Liver (tissue), 9 donors: ENCODE data around the gene CHN2. TPM values are rescaled to one million over a fixed set of nuclear protein-coding genes. Genes with fewer than 3 reads are reported as not detected.

ENCODE experiments used
- DNase-seq: peaks from one replicate; pipeline ENCODE4 v3.0.0-alpha.2; 2017; ENCODE audit warnings: low spot score
- H3K27ac ChIP-seq, 2 donors: one replicate each; pipeline ENCODE4 v1.7.0; 2013; ENCODE audit warnings: inconsistent platforms in 2 of 2, low read length in 2 of 2, control low read depth in 1 of 2, low read depth in 1 of 2, mild to moderate bottlenecking in 1 of 2
- H3K27me3 ChIP-seq, 4 donors: one replicate each; pipeline versions ENCODE4 v1.6.1 to v1.7.0; 2013; ENCODE audit warnings: low read length in 3 of 4, inconsistent platforms in 1 of 4, mild to moderate bottlenecking in 1 of 4, moderate library complexity in 1 of 4; ENCODE audit not compliant: control insufficient read depth in 4 of 4, insufficient read depth in 4 of 4
- H3K36me3 ChIP-seq, 4 donors: one replicate each; pipeline versions ENCODE4 v1.6.1 to v1.7.0; 2013; ENCODE audit warnings: low read length in 3 of 4, mild to moderate bottlenecking in 3 of 4, low read depth in 1 of 4, moderate library complexity in 1 of 4; ENCODE audit not compliant: control insufficient read depth in 4 of 4, insufficient read depth in 3 of 4
- H3K4me1 ChIP-seq, 4 donors: one replicate each; pipeline versions ENCODE4 v1.6.1 to v1.7.0; 2013; ENCODE audit warnings: low read length in 3 of 4, mild to moderate bottlenecking in 3 of 4, moderate library complexity in 1 of 4; ENCODE audit not compliant: control insufficient read depth in 4 of 4, insufficient read depth in 4 of 4
- H3K4me3 ChIP-seq, 3 donors: one replicate each; pipeline versions ENCODE4 v1.6.1 to v1.7.0; 2013; ENCODE audit warnings: low read length in 3 of 3, control low read depth in 1 of 3, low read depth in 1 of 3, mild to moderate bottlenecking in 1 of 3
- H3K9ac ChIP-seq, 2 donors: one replicate each; pipeline ENCODE4 v1.7.0; 2013; ENCODE audit warnings: low read length in 2 of 2, mild to moderate bottlenecking in 2 of 2, moderate library complexity in 2 of 2, control low read depth in 1 of 2, low read depth in 1 of 2
- H3K9me3 ChIP-seq, 4 donors: one replicate each; pipeline versions ENCODE4 v1.6.1 to v1.7.0; 2013; ENCODE audit warnings: low read length in 3 of 4; ENCODE audit not compliant: control insufficient read depth in 4 of 4
- EGR1 ChIP-seq, 2 donors: IDR thresholded peaks; 2 replicates each; pipeline ENCODE4 v1.6.1; 2016 to 2018; ENCODE audit warnings: antibody characterized with exemption in 2 of 2, low read depth in 2 of 2
- FOXA1 ChIP-seq: IDR thresholded peaks from 2 replicates; pipeline ENCODE4 v1.6.1; 2016; ENCODE audit warnings: antibody characterized with exemption
- FOXA2 ChIP-seq: IDR thresholded peaks from 2 replicates; pipeline ENCODE4 v1.6.1; 2016; ENCODE audit warnings: antibody characterized with exemption
- GABPA ChIP-seq, 2 donors: IDR thresholded peaks in 1 of 2; conservative IDR thresholded peaks in 1 of 2; 2 replicates each; pipeline ENCODE4 v1.6.1; 2016; ENCODE audit warnings: antibody characterized with exemption in 2 of 2, mild to moderate bottlenecking in 1 of 2, moderate library complexity in 1 of 2
- HNF4A ChIP-seq, 2 donors: conservative IDR thresholded peaks; 2 replicates each; pipeline ENCODE4 v1.6.1; 2016; ENCODE audit warnings: antibody characterized with exemption in 2 of 2, mild to moderate bottlenecking in 2 of 2
- HNF4G ChIP-seq: IDR thresholded peaks from 2 replicates; pipeline ENCODE4 v1.6.1; 2016; ENCODE audit warnings: antibody characterized with exemption
- JUND ChIP-seq, 2 donors: IDR thresholded peaks; 2 replicates each; pipeline ENCODE4 v1.6.1; 2016; ENCODE audit warnings: antibody characterized with exemption in 2 of 2
- NR2F2 ChIP-seq: IDR thresholded peaks from 2 replicates; pipeline ENCODE4 v1.6.1; 2016; ENCODE audit warnings: antibody characterized with exemption
- RAD21 ChIP-seq, 2 donors: IDR thresholded peaks; 2 replicates each; pipeline ENCODE4 v1.6.1; 2016; ENCODE audit warnings: antibody characterized with exemption in 2 of 2, mild to moderate bottlenecking in 2 of 2
- RXRA ChIP-seq, 2 donors: IDR thresholded peaks; 2 replicates each; pipeline ENCODE4 v1.6.1; 2017 to 2018; ENCODE audit warnings: antibody characterized with exemption in 2 of 2, mild to moderate bottlenecking in 1 of 2
- SP1 ChIP-seq: IDR thresholded peaks from 2 replicates; pipeline ENCODE4 v1.6.1; 2018; ENCODE audit warnings: antibody characterized with exemption, mild to moderate bottlenecking
- TAF1 ChIP-seq: conservative IDR thresholded peaks from 2 replicates; pipeline ENCODE4 v1.6.1; 2016; ENCODE audit warnings: antibody characterized with exemption, mild to moderate bottlenecking
- YY1 ChIP-seq: IDR thresholded peaks from 2 replicates; pipeline ENCODE4 v1.6.1; 2016; ENCODE audit warnings: antibody characterized with exemption, mild to moderate bottlenecking
- WGBS: extraction: QIAGEN DNeasy Blood & Tissue Kit; methylation state at CpG from one replicate; pipeline ENCODE4 v1.1.7; 2013; 5-methylcytosine and 5-hydroxymethylcytosine counted together
- polyA plus RNA-seq, 2 donors: library from polyadenylated mRNA; stranded (reverse) in 1 of 2; unstranded in 1 of 2; fragments of 200-250 nt in 1 of 2; fragments of >200 nt in 1 of 2; fragmentation: Nextera tagmentation in 1 of 2; extraction: Ambion mirVana in 1 of 2; gene quantifications; one replicate each; pipeline versions ENCODE4 v1.2.1 to v1.2.3, GENCODE V29; 2013 to 2015
- total RNA-seq, 2 donors: library from RNA; depleted of rRNA; stranded (reverse); fragments of >200 nt; gene quantifications; one replicate each; pipeline ENCODE4 v1.2.3, GENCODE V29; 2014
- TF ChIP-seq, protein P1 (sequence below): IDR thresholded peaks from 2 replicates; pipeline ENCODE4 v1.6.1; 2016; ENCODE audit warnings: antibody characterized with exemption, mild to moderate bottlenecking
- TF ChIP-seq, protein P2 (sequence below): IDR thresholded peaks from 2 replicates; pipeline ENCODE4 v1.6.1; 2016; ENCODE audit warnings: antibody characterized with exemption
- TF ChIP-seq, protein P3 (sequence below): IDR thresholded peaks from 2 replicates; pipeline ENCODE4 v1.6.1; 2016; ENCODE audit warnings: antibody characterized with exemption
- TF ChIP-seq, protein P4 (sequence below): fragments of 150-350 bp; IDR thresholded peaks from 2 replicates; pipeline ENCODE4 v1.5.1; 2017; ENCODE audit warnings: improper control_type of control experiment, low read depth, low read length; ENCODE audit not compliant: missing input control
- TF ChIP-seq, protein P5 (sequence below): IDR thresholded peaks from 2 replicates; pipeline ENCODE4 v1.6.1; 2016; ENCODE audit warnings: antibody characterized with exemption
- donor health status: healthy.
- donor health status: healthy.
- donor health status: healthy.
- donor health status: healthy.
- donor health status: healthy.

Gene CHN2
- total and polyA plus RNA-seq, 4 donors, result 8.3 to 25.4 (median 17.8) TPM

DNA sequence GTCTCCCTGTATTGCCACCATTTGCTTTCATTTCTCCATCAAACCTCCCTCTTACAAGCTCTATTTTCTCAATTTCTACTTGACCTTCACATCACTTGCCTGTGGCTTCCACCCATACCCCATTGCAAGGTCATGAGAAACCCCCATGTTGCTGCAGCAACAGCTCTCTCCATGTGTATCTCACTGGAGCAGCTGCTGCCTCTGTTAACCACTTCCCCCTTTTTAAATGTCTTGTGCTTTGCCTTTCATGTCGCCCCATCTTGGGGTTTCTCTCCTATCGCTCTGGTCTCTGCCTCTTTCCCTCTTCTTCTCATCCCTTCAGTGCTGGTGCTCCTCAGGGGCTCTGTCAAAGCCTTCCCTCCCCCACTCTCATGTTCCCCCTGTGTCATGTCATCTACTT lies 148.8 kb downstream of the CHN2 start:
- 92% methylated on average over 2 of the region's 2 CpGs for WGBS
- H3K9ac ChIP-seq, result no peak overlapping the region

DNA sequence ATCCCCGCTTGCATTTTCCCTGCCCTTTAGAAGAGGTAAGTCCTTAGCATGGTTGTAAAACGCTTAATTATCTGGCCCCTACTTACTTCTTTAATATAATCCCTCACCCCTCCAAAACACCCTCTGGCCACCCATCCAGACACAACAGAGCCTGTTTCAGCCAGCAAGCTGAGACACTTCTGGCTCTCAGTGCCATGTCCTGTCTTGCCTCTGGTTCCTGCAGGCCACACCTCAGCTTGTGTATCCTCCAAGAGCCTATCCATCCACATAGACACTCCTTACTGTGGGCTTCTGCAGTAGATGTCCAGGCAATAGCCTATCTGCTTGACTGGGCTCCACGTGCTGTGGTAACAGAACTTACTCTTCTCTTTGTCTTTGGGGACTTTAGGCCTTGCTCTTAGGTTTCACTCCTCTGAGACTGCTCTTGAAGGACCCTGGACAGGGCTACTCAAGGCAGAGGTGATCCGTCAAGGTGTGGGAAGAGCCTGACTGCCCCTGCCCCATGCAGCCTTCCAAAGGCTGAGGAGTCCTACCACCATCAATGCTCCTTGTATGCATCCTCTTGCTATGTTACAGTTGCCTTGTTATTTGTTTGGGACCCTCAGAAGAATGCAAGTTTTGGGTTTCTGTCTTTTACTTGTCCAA lies 149.9 kb downstream of the CHN2 start:
- no peak overlapping the region for H3K4me3 ChIP-seq
- no peak overlapping the region for H3K9ac ChIP-seq
- no peak for DNase-seq
- H3K27me3 ChIP-seq, result no peaks in the 10 kb centered on the region
- TF ChIP-seq, protein P1, sequence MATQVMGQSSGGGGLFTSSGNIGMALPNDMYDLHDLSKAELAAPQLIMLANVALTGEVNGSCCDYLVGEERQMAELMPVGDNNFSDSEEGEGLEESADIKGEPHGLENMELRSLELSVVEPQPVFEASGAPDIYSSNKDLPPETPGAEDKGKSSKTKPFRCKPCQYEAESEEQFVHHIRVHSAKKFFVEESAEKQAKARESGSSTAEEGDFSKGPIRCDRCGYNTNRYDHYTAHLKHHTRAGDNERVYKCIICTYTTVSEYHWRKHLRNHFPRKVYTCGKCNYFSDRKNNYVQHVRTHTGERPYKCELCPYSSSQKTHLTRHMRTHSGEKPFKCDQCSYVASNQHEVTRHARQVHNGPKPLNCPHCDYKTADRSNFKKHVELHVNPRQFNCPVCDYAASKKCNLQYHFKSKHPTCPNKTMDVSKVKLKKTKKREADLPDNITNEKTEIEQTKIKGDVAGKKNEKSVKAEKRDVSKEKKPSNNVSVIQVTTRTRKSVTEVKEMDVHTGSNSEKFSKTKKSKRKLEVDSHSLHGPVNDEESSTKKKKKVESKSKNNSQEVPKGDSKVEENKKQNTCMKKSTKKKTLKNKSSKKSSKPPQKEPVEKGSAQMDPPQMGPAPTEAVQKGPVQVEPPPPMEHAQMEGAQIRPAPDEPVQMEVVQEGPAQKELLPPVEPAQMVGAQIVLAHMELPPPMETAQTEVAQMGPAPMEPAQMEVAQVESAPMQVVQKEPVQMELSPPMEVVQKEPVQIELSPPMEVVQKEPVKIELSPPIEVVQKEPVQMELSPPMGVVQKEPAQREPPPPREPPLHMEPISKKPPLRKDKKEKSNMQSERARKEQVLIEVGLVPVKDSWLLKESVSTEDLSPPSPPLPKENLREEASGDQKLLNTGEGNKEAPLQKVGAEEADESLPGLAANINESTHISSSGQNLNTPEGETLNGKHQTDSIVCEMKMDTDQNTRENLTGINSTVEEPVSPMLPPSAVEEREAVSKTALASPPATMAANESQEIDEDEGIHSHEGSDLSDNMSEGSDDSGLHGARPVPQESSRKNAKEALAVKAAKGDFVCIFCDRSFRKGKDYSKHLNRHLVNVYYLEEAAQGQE, result no peak
- no peak for TF ChIP-seq NR2F2
- no peak for TF ChIP-seq EGR1 (IDR thresholded peaks at IDR 0.05; ENCODE audit: low read depth in 2 of 2)
- no peak for TF ChIP-seq RAD21 (IDR thresholded peaks at IDR 0.05)
- TF ChIP-seq FOXA1, result no peak
- TF ChIP-seq FOXA2, result no peak
- TF ChIP-seq, protein P2, sequence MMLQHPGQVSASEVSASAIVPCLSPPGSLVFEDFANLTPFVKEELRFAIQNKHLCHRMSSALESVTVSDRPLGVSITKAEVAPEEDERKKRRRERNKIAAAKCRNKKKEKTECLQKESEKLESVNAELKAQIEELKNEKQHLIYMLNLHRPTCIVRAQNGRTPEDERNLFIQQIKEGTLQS, result no peak
- TF ChIP-seq, protein P3, sequence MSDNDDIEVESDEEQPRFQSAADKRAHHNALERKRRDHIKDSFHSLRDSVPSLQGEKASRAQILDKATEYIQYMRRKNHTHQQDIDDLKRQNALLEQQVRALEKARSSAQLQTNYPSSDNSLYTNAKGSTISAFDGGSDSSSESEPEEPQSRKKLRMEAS, result no peak
- TF ChIP-seq, protein P4, sequence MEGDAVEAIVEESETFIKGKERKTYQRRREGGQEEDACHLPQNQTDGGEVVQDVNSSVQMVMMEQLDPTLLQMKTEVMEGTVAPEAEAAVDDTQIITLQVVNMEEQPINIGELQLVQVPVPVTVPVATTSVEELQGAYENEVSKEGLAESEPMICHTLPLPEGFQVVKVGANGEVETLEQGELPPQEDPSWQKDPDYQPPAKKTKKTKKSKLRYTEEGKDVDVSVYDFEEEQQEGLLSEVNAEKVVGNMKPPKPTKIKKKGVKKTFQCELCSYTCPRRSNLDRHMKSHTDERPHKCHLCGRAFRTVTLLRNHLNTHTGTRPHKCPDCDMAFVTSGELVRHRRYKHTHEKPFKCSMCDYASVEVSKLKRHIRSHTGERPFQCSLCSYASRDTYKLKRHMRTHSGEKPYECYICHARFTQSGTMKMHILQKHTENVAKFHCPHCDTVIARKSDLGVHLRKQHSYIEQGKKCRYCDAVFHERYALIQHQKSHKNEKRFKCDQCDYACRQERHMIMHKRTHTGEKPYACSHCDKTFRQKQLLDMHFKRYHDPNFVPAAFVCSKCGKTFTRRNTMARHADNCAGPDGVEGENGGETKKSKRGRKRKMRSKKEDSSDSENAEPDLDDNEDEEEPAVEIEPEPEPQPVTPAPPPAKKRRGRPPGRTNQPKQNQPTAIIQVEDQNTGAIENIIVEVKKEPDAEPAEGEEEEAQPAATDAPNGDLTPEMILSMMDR, result no peak
- no peak for TF ChIP-seq JUND (IDR thresholded peaks at IDR 0.05)
- TF ChIP-seq, protein P5, sequence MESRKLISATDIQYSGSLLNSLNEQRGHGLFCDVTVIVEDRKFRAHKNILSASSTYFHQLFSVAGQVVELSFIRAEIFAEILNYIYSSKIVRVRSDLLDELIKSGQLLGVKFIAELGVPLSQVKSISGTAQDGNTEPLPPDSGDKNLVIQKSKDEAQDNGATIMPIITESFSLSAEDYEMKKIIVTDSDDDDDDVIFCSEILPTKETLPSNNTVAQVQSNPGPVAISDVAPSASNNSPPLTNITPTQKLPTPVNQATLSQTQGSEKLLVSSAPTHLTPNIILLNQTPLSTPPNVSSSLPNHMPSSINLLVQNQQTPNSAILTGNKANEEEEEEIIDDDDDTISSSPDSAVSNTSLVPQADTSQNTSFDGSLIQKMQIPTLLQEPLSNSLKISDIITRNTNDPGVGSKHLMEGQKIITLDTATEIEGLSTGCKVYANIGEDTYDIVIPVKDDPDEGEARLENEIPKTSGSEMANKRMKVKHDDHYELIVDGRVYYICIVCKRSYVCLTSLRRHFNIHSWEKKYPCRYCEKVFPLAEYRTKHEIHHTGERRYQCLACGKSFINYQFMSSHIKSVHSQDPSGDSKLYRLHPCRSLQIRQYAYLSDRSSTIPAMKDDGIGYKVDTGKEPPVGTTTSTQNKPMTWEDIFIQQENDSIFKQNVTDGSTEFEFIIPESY, result no peak
- no peak for TF ChIP-seq HNF4G
- no peak for TF ChIP-seq TAF1
- TF ChIP-seq HNF4A (conservative IDR thresholded peaks at IDR 0.05), result no peak
- TF ChIP-seq GABPA (IDR thresholded peaks at IDR 0.05 in 1 of 2, conservative IDR thresholded peaks at IDR 0.05 in 1 of 2), result no peak
- no peak for TF ChIP-seq RXRA (IDR thresholded peaks at IDR 0.05)
- TF ChIP-seq YY1, result no peak
- no peak for TF ChIP-seq SP1
- no peak overlapping the region for H3K27ac ChIP-seq
- no peaks in the 10 kb centered on the region for H3K9me3 ChIP-seq
- H3K36me3 ChIP-seq, result no peaks in the 10 kb centered on the region
- H3K4me1 ChIP-seq, result peaks cover 0 to 5% (median 3%) of the 10 kb centered on the region in 4 donors
- 97% methylated on average over 4 of the region's 4 CpGs for WGBS

More for the DNA sequence above, 148.8 kb downstream of the CHN2 start:
- Histone ChIP-seq H3K9me3 (no peaks in the 10 kb centered on the region), H3K4me3 (no peak overlapping the region), H3K27me3 (no peaks in the 10 kb centered on the region), H3K4me1 (peaks cover 0 to 5% (median under 1%) of the 10 kb centered on the region in 4 donors), H3K36me3 (no peaks in the 10 kb centered on the region), H3K27ac (no peak overlapping the region)
- TF ChIP-seq FOXA2, result no peak
- TF ChIP-seq FOXA1, result no peak
- TF ChIP-seq, protein P4, result no peak
- no peak for TF ChIP-seq EGR1 (IDR thresholded peaks at IDR 0.05; ENCODE audit: low read depth in 2 of 2)
- no peak for TF ChIP-seq YY1
- TF ChIP-seq GABPA (IDR thresholded peaks at IDR 0.05 in 1 of 2, conservative IDR thresholded peaks at IDR 0.05 in 1 of 2), result no peak
- no peak for DNase-seq
